Midbrain (tissue), 1 donor: Measurements from ENCODE around the gene SPART.
"Not testable (repeated sequence)": the region's sequence is repeated elsewhere in the genome, so short reads cannot be mapped to it uniquely, and the experiment has no call there.

Experiments used
- DNase-seq: peaks from one replicate; lab custom pipeline; 2025; lab: John Stamatoyannopoulos, UW

The SPART gene

DNA sequence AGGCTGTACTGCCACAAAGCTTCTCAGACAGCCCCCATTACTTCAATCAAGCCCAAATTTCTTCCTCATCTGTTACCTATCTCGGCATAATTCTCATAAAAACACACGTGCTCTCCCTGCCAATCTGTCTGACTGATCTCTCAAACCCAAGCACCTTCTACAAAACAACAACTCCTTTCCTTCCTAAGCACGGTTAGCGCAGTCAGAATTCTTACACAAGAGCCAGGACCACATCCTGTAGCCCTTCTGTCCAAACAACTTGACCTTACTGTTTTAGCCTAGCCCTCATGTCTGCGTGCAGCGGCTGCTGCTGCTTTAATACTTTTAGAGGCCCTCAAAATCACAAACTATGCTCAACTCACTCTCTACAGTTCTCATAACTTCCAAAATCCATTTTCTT lies 26.4 kb downstream of the SPART start:
- DNase-seq = not testable (repeated sequence)

DNA sequence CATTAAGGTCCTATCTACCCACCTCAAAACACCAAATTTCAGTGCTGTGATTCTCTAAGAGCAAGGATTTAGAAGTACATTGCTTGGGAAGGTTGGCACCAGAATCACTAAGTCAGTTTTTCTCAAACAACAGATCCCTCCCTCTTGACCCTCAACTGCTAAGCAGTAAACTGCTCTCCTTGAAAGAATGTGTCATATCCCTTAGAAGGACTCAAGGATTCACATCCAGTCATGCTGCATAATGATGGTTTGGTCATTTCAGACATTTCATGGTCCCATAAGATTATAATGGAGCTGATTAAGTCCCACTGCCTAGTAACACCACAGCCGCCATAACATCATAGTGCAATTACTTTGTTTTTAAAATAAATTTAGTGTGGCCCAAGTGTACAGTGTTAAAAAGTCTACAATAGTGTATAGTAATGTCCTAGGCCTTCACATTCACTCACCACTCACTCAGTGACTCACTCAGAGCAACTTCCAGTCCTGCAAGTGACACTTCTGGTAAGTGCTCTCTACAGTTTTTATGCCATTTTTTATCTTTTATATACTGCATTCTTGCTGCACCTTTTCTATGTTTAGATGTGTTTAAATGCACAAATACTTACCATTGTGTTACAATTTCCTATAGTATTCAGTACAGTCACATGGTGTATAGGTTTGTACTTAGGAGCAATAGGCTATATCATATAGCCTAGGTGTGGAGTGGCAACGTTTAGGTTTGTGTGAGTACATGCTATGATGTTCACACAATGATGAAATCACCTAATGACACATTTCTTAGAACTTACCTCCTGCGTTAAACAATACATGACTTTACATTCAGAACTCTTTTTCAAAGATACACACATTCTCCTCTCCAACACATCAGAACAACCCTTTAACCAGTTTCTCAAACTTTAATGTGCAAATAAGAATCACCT lies 32.9 kb downstream of the SPART start:
- no peak for DNase-seq

DNA sequence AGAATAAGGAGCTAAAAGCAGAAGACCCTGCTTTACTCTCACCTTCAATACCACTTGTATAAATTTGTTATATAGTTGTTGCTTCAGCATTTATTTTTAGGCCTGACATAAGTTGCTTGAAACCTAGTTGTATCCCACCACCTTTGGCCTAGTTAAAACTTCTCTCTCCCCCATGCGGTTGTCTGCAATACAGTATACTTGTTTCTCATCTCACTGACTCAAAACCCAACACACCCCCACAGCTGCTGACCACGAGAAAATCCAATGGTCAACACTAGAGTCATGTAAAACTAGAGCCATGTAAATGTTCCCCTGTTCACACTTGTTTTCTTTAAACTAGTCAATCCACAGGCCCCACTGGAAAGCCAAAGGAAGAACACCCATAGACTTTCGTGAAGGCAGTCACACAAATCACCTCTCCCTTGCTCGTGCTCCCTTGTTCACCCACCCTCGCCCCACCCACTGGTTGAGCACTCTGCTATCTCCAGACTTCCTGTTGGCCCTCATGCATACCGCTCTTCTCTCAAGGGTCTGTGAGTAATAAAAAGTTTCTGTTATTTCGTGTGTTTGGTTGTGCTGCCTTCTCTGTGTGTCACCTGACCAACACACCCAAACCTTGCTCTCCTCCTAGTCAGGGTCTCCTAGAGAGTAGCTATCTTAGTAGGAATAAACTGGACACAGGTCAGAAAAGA lies 35.6 kb downstream of the SPART start:
- DNase-seq = no peak

DNA sequence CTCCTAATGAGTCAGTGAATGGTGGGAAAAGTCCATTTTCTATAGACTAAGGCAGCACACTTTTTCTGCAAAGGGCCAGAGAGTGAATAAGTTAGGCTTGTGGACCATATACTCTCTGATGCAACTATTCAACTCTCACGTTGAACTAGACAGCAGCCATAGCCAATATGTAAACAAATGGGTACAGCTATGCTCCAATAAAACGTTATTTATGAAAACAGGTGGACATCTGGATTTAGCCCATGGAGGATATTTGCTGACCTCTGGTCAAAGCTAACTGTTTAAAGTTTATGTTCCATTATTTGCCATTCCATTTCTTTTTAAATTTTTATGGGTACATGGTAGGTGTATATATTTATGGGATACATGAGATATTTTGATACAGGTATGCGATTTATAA lies 43.9 kb downstream of the SPART start:
- DNase-seq = no peak

- DNase-seq = not testable (repeated sequence)
Measured at GRCh38 chr13:36299469-36299868, 46.7 kb downstream of the SPART start.

DNA sequence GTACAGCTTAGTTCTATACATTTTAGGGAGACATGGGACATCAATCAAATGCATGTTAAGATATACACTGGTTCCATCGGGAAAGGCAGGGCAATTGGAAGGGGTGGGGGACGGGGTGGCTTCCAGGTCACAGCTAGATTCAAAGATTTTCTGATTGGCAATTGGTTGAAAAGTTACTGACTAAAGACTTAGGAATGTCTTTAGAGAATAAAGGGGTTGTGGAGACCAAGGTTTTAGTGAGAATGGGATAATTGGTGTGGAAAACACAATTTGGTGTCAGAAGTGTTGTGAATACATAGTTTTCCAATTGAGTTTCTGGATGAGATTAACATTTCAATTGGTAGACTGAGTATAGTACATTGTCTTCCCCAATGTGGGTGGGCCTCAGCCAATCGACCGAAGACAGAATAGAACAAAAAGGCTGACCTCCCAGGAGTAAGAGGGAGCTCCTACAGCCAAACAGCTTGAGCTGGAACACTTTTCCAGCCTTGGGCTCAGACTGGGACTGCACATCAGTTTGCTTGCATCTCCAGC lies 47.6 kb downstream of the SPART start:
- DNase-seq = no peak

- peak; percentile 72 for DNase-seq
Measured at GRCh38 chr13:36297366-36298338, 48.5 kb downstream of the SPART start, which contains the start of gene CCDC169. TSS of gene CCDC169 (minus strand) at chr13:36297814. CDS start at chr13:36297719, 95 bp downstream.

- DNase-seq = no peak
Measured at GRCh38 chr13:36294096-36294495, 52.1 kb downstream of the SPART start.

DNA sequence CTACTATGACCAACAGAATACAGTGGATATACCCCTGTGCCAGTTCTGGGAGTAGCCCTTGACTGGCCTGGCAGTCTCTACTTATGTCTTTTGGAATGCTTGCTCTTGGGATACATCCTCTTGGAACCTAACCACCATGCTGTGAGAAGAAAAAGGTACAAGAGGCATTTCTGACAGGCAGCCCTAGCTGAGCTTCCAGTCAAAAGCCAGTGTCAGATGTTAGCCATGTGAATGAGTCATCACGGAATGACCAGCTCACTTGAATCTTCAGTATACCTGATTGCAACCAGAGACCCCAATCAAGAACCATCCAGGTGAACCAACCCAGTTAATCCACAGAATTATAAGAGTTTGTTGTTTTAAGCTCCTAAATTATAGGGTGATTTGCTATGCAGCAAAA lies 52.7 kb downstream of the SPART start:
- DNase-seq = no peak

GRCh38 chr13:36288794-36289391 lies 57.3 kb downstream of the SPART start:
- no peak for DNase-seq

DNA sequence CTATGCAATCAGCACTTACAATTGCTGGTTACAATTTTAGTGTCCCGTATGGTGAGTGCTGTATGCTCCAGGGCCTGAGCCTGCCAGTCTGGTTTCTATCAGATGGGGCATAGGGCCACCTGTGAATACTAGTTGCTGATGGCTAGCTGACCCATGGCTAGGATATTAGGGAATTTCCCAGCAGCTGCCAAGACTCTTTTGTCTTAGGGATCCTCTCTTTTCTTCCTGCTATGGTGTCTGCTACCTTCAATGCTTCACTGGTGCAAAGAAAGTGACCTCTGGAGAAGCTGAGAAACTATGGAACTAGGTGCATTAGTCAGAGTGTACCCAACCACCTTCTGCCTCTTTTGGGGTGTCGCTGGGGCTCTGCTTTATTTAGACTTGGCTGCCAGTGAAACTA lies 60.2 kb downstream of the SPART start:
- no peak for DNase-seq

DNA sequence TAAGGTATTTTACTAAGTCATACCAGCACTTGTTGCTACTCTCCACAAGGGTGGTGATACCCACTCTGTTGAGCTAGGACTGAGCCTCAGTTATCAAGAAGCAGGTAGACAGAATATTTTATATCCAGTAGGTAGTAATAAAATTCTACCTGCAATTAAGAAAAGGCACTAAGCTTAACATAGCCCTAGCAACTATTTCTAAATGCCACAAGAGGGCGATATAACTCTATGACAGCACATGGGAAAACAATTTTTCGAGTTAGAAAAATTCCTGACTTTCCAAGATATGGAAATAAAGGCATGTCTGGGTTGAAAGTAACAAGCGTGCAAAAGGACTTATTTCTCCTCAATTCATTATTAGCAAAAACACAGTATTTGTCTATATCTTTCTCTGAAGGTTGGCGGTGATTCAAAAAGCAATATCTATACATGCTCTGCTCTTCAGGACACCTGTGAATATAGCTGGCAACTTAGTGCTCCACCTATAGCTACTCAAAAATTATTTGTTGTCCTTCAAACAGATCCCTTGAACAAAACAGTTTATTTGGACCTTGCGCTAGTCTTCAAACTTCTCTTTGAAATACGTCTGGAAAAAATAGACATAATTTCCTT lies 63.3 kb downstream of the SPART start:
- peak; percentile 43 for DNase-seq

DNA sequence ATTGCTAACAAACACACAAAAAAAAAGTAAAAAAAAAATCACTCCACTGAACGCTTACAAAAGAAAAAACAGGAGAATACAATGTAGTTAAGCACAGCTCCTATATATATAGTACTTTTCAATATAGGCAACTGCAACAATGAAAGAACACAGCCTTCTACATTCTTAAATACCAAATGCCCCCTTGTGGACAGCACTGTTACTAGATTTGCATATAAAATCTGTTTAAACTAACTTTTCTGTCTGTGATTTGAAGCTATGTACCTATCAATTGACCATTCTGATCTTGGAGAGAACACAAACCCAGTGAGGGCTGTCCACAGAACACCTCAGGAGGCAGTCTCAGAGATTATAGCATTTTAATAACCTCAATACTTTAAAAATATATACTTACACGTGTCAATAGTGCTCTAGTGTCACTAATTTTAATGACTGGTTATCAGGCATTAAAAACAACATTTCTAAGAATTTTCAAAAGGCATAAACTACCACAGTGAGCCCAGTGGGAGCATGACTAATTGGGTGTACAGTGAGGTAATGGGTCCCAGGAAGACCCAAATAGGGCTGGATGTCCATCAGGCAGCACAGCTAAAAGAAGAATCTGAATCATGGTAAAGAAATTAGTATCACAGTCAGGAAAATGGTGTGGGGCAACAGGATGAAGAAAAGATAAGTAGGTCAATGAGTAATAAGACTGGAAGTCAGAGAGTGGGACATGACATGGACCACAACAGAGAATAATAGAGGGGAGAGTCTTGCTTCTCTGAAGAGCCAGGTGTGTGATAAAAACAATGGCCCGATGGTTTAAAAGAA lies 70.8 kb downstream of the SPART start:
- DNase-seq = peak; percentile 42

- DNase-seq = no peak
Measured at GRCh38 chr13:36273431-36273830, 72.8 kb downstream of the SPART start.

DNA sequence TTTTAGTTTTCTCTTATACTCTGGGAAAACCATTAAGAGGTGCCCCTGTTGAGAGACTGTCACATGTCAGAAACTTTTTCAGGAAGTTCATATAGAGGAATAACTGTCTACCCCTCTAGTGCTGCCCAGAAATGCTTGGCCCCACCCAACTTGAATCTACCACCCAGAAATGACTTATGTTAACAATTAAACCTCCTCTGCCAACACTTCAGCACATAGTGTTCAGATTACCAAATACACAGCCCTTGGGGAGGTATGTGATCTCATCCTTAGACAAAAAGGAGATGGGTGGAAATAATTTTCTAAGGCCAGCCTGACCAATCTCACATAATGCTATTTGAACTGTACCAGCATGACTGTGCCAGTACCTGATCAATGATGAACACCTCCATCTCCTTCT lies 84.2 kb downstream of the SPART start:
- no peak for DNase-seq

GRCh38 chr13:36261011-36261410 lies 85.2 kb downstream of the SPART start:
- DNase-seq = no peak

GRCh38 chr13:36259361-36260137 lies 86.6 kb downstream of the SPART start:
- no peak for DNase-seq

DNA sequence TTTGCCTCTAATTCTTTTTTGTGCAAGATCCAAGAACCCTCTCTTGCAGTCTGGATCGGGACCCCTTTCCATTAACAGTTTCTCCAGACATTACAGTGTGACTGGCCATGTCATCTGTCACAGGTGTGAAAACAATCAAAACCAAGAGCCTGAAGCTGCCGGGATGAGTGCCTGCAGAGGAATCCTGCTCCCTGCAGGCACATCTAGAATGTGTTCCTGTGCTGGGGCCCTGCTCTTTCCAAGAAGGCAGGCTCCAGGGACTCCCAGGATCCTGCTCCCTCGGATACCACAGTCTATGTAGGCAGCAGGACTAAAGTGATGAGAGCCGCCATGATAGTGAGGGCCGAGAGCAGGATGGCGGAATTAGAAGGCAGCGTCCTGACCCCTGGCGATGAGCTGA lies 87.4 kb downstream of the SPART start:
- DNase-seq = no peak
